Activated naive CD4-positive, alpha-beta T cell treated with anti-CD3 and anti-CD28 coated beads for 36 hours (primary cell): ENCODE results near the gene CEP112. TPM values are rescaled to one million over a fixed set of nuclear protein-coding genes. Genes with fewer than 3 reads are reported as not detected.

ENCODE experiments used
- CTCF ChIA-PET: fragments of 350-600 bp; sonication (Branson Sonifier 250); formaldehyde crosslinking; loops from one replicate; lab custom pipeline; 2021; ENCODE audit warnings: antibody characterized with exemption; lab: Charles Lee
- DNase-seq: peaks from one replicate; pipeline ENCODE4 v3.0.0-alpha.2; 2020
- H3K27ac Mint-ChIP-seq: one replicate; pipeline ENCODE4 v1.8.0; 2021; ENCODE audit warnings: mild to moderate bottlenecking, mixed read lengths
- H3K27me3 Mint-ChIP-seq: one replicate; pipeline ENCODE4 v1.8.0; 2021; ENCODE audit warnings: low read depth, mixed read lengths
- H3K36me3 Mint-ChIP-seq: one replicate; pipeline ENCODE4 v1.8.0; 2021; ENCODE audit warnings: low read depth, mixed read lengths
- H3K4me1 Mint-ChIP-seq: one replicate; pipeline ENCODE4 v1.8.0; 2021; ENCODE audit warnings: low read depth, mixed read lengths
- H3K4me3 Mint-ChIP-seq: one replicate; pipeline ENCODE4 v1.8.0; 2021; ENCODE audit warnings: mild to moderate bottlenecking, moderate library complexity, mixed read lengths
- H3K9me3 Mint-ChIP-seq: one replicate; pipeline ENCODE4 v1.8.0; 2021; ENCODE audit warnings: mixed read lengths
- intact Hi-C: fragments of 100-400 bp; cut with micrococcal nuclease; formaldehyde crosslinking; loops from one replicate; pipeline ENCODE4 v1.15.1; 2023
- total RNA-seq, 2 experiments: library from RNA; stranded (reverse); gene quantifications; one replicate each; pipeline ENCODE4 v1.2.3, GENCODE V29; 2021

The CEP112 gene
- total RNA-seq, 2 experiments from 2014 or later, result 0.49 to 0.95 TPM

DNA sequence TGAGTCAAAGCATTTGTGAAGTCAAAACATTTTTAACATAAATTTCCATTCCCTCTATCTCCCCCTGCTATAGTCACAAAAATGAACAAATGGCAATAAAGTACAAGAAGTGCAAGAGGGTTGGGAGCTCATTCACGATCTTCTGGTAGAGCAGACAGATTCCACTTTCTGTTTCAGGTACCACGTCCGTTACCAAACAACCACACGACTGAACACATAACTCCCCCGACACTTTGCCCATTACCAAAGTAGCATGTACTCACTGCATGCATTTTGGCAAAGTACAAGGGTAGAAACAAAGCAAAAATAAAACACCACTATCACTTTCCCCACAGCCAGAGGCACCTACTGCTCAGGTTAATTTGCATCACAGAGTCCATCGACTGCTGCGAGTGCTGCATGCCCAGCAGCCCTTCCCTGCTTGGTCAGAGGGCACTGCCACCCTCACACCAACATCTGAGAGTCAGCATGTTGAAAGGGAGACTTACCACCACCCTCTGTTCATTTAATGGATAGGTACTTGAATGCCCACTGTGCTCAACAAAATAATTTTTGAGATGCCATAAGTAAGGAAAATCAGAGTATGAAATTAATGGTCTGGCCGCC is 480.2 kb downstream of the CEP112 start:
- Mint-ChIP-seq H3K4me1 (peaks cover 12% of the 10 kb centered on the region), H3K36me3 (no peaks in the 10 kb centered on the region), H3K9me3 (no peaks in the 10 kb centered on the region), H3K27ac (no peak overlapping the region), H3K4me3 (peak overlapping the region; percentile 49), H3K27me3 (no peaks in the 10 kb centered on the region)
- DNase-seq, result peak; percentile 11
- CTCF ChIA-PET, result no interaction called here
- intact Hi-C loops, result no loop called here

DNA sequence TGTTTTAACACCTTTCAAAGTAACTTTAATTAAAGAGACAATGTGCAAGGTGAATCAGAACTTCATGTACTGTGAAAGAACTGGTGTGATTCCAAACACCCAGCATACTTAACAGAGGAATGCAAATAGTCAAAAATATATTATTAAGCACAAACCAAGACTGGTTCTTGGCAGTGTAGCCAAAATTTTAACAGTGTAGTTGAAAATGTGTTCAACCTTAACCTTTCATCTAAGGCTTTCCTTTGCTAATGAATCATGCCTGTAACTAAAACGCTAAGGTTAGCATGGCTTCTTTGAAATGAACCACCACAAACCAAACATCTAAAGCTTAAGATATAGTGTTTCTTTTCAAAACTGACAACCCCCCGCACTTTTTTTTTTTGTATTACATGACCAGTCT is 484.2 kb downstream of the CEP112 start:
- CTCF ChIA-PET, result no interaction called here
- Mint-ChIP-seq H3K27ac (no peak overlapping the region), H3K4me3 (no peak overlapping the region), H3K9me3 (no peaks in the 10 kb centered on the region), H3K4me1 (peaks cover 9% of the 10 kb centered on the region), H3K36me3 (no peaks in the 10 kb centered on the region), H3K27me3 (no peaks in the 10 kb centered on the region)
- intact Hi-C loops, result no loop called here
- DNase-seq, result no peak

GRCh38 chr17:65704731-65705130 is 487.2 kb downstream of the CEP112 start:
- Mint-ChIP-seq H3K27me3 (no peaks in the 10 kb centered on the region), H3K36me3 (no peaks in the 10 kb centered on the region), H3K27ac (no peak overlapping the region), H3K9me3 (no peaks in the 10 kb centered on the region), H3K4me3 (no peak overlapping the region), H3K4me1 (no peaks in the 10 kb centered on the region)
- intact Hi-C loops, result no loop called here
- no peak for DNase-seq
- CTCF ChIA-PET, result no interaction called here

GRCh38 chr17:65703891-65704290 is 488.0 kb downstream of the CEP112 start:
- Mint-ChIP-seq H3K36me3 (no peaks in the 10 kb centered on the region), H3K27ac (no peak overlapping the region), H3K4me3 (no peak overlapping the region), H3K4me1 (no peaks in the 10 kb centered on the region), H3K27me3 (no peaks in the 10 kb centered on the region), H3K9me3 (no peaks in the 10 kb centered on the region)
- intact Hi-C loops, result no loop called here
- CTCF ChIA-PET, result no interaction called here
- DNase-seq, result no peak

DNA sequence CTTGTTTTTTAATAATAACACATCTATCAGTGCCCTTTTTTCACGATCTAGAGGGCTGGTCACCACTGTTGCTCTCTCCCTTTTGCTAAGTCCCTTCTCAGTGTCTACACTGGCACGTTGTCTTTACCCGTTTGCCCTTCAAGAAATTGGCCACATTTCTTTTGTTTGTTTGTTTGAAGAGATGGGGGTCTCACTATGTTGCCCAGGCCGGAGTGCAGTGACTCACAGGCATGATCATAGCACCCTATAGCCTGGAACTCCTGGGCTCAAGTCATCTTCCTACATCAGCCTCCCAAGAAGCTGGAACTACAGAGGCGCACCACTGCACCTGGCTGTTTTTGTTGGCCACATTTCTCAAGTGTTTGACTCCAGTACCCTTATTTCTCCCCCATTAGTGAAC is 492.5 kb downstream of the CEP112 start:
- Mint-ChIP-seq H3K4me3 (no peak overlapping the region), H3K4me1 (no peaks in the 10 kb centered on the region), H3K36me3 (no peaks in the 10 kb centered on the region), H3K27me3 (peaks cover 3% of the 10 kb centered on the region), H3K9me3 (no peaks in the 10 kb centered on the region), H3K27ac (no peak overlapping the region)
- intact Hi-C loops, result no loop called here
- DNase-seq, result no peak
- CTCF ChIA-PET, result no interaction called here

- CTCF ChIA-PET, result no interaction called here
- no peak for DNase-seq
- Mint-ChIP-seq H3K4me1 (no peaks in the 10 kb centered on the region), H3K9me3 (no peaks in the 10 kb centered on the region), H3K27ac (no peak overlapping the region), H3K36me3 (no peaks in the 10 kb centered on the region), H3K4me3 (no peak overlapping the region), H3K27me3 (peaks cover 3% of the 10 kb centered on the region)
- intact Hi-C loops, result no loop called here
Measured at GRCh38 chr17:65698381-65699061, 493.4 kb downstream of the CEP112 start.

DNA sequence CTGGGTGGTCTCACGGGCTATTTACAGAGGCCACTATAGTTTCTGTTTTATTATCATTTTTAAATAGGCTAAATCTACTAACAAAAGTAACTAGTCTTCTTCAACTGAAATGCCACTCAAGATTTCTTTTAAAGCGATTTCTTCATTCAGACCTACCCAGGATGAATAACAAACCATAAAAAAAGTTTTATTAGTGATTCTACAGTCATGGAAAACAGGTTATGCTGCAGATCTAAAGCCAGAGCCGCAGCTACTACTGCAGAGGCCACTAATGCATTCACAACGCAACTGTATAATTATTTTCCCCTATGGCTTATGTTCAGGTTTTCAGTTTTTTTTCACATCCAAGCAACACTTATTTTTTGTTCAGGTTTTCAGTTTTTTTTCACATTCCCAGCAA is 494.3 kb downstream of the CEP112 start:
- no peak for DNase-seq
- peaks cover 3% of the 10 kb centered on the region for H3K27me3 Mint-ChIP-seq
- H3K9me3 Mint-ChIP-seq, result no peaks in the 10 kb centered on the region
- CTCF ChIA-PET, result no interaction called here
- no peaks in the 10 kb centered on the region for H3K36me3 Mint-ChIP-seq
- intact Hi-C loops, result no loop called here
- no peaks in the 10 kb centered on the region for H3K4me1 Mint-ChIP-seq
- no peak overlapping the region for H3K4me3 Mint-ChIP-seq
- H3K27ac Mint-ChIP-seq, result no peak overlapping the region

DNA sequence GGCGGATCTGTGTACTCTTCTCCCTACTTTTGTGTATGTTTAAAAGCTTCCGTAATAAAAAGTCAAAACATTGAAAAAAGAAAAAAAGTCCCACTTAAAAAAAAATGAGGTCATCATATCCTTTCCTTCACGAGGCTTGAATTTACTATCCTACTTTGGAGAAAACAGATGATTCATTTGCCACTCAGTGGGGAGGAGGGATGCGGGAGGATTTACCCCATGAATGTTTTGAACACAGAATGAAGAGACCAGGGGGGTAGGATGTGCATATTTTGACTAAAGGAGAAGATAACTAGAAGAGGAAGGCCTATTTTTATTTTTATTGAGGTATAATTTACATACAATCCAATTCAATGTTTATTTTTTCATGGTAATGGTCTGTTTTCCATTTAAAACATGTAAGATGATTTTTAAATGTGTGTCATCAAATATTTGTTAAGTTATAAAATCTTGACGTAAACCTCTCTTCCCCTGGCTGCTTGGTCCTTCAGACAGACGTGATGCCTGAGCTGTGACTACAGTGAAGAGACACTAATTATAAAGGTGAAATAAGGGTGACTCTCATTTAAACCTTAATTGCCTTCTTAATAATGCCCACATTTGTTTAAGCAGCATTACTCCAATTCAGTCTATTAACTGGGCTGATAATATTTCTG is 495.1 kb downstream of the CEP112 start:
- peaks cover 3% of the 10 kb centered on the region for H3K27me3 Mint-ChIP-seq
- H3K36me3 Mint-ChIP-seq, result no peaks in the 10 kb centered on the region
- H3K27ac Mint-ChIP-seq, result no peak overlapping the region
- no peak for DNase-seq
- H3K4me3 Mint-ChIP-seq, result no peak overlapping the region
- H3K4me1 Mint-ChIP-seq, result no peaks in the 10 kb centered on the region
- no peaks in the 10 kb centered on the region for H3K9me3 Mint-ChIP-seq
- intact Hi-C loops, result no loop called here
- CTCF ChIA-PET, result no interaction called here

DNA sequence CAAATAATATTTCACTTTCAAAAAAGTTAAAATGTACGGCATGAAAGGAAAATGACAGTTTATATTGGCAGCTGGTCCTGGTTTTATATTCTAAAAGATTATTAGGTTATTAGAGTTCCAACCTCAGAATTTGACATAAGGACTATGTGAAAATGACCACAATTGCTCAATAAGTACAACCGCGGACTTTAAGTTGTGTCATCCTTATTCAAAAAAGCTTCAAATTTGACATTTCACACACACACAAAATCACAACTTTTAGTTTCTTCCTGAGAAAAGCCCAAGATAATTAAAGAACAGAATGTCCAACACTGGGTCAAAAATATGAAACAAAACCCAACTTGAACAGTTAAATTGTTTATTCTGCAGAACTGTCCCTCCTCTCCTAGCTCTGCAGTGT is 497.3 kb downstream of the CEP112 start:
- Mint-ChIP-seq H3K4me1 (peaks cover 8% of the 10 kb centered on the region), H3K27ac (no peak overlapping the region), H3K27me3 (peaks cover 3% of the 10 kb centered on the region), H3K4me3 (no peak overlapping the region), H3K9me3 (no peaks in the 10 kb centered on the region), H3K36me3 (no peaks in the 10 kb centered on the region)
- CTCF ChIA-PET, result no interaction called here
- DNase-seq, result no peak
- intact Hi-C loops, result no loop called here

DNA sequence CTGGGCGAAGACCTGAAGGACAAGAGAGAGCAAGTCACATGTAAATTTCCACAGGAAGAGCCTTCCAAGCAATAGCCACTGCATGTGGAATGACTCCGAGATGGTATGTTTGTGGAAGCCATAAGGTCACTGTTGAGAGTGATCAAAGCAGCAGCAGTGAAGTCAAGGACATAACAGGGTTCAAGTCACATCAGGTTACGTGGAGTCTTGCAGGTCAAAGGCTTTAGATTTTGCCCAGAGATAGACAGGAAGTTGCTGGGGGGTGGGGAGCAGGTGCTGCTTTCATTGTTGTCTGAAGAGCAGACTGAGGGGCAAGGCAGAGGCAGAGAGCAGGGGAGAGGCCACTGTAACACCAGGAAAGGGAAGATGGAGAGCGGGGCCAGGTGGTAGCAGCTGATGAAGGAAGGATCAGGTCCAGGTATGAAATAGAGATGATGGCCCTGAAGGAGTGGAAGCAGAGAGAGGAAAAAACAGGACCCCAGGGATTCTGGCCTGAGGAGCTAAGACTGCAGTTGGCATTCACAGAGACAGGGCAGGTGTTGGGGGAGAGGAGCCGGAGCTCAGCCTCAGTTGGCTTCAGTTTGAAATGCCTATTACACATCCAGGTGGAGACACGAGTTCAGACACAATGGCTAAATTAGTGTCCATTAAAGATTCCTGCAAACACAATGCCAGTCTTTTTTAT is 501.2 kb downstream of the CEP112 start:
- Mint-ChIP-seq H3K4me3 (no peak overlapping the region), H3K9me3 (no peaks in the 10 kb centered on the region), H3K36me3 (no peaks in the 10 kb centered on the region), H3K4me1 (peaks cover 8% of the 10 kb centered on the region), H3K27me3 (no peaks in the 10 kb centered on the region), H3K27ac (no peak overlapping the region)
- intact Hi-C loops, result no loop called here
- peak; percentile 27 for DNase-seq
- CTCF ChIA-PET, result interaction anchor here (0.8 kb wide), 2 partner anchors 11 to 97 kb away, joined by 3 read pairs; no protein-coding TSS in a partner anchor

DNA sequence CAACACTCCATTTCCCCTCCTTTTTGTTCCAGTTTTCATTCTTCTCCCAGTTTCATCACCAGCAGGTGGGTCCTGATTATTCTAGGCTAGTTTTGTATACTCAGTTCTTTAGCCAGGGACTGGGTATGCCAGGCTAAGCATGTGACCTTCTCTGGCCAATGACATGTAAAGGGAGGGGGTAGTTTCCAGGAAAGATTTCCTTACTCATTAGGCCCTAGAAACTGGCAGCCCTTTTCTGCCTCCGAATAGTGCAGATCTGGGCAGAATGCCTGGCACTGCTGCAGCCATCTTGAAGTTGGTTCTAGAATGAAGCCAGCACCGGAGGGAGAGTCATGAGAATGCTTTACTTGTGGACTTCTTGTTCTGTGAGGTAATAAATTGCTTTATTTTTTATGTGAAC is 503.6 kb downstream of the CEP112 start:
- H3K4me1 Mint-ChIP-seq, result peaks cover 8% of the 10 kb centered on the region
- CTCF ChIA-PET, result interaction anchor here (0.8 kb wide), 1 partner anchor 515 kb away, joined by 3 read pairs; no protein-coding TSS in a partner anchor

DNA sequence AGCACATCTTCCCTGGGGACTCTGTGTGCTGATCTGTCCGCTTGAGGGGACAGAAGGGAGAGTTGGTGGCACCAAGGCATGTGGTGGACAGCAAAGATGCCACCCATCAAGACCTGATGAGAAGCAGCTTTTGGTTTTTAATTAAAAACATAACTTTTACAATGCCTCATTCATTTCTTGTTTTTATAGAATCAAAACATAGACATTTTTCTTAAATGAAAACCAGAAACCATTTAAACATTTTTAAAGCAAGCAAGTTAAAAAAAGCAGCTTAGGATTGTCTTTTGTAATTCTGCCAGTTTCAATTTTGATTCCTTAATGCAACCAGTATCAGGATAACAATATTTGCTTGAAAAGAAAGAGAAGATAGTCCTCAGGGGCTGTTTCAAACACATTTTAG is 506.8 kb downstream of the CEP112 start:
- no peak for DNase-seq
- H3K27ac Mint-ChIP-seq, result no peak overlapping the region
- CTCF ChIA-PET, result no interaction called here
- H3K9me3 Mint-ChIP-seq, result peaks cover 4% of the 10 kb centered on the region
- no peaks in the 10 kb centered on the region for H3K4me1 Mint-ChIP-seq
- no peaks in the 10 kb centered on the region for H3K27me3 Mint-ChIP-seq
- intact Hi-C loops, result no loop called here
- no peak overlapping the region for H3K4me3 Mint-ChIP-seq
- no peaks in the 10 kb centered on the region for H3K36me3 Mint-ChIP-seq

More for the DNA sequence above, 503.6 kb downstream of the CEP112 start:
- Mint-ChIP-seq H3K27ac (no peak overlapping the region), H3K27me3 (no peaks in the 10 kb centered on the region), H3K36me3 (no peaks in the 10 kb centered on the region), H3K4me3 (no peak overlapping the region), H3K9me3 (no peaks in the 10 kb centered on the region)
- DNase-seq, result no peak
- intact Hi-C loops, result no loop called here
